Heart left ventricle (tissue), 13 donors: ENCODE data around the gene IPCEF1.

ENCODE experiments used
- CTCF ChIP-seq, 12 donors: fragments of 200-600 bp; sonication (generic) in 4 of 12; IDR thresholded peaks; one replicate each; pipeline versions ENCODE4 v1.5.0 to v1.8.0; 2018 to 2022; ENCODE audit warnings: antibody characterized with exemption in 12 of 12, mild to moderate bottlenecking in 5 of 12
- POLR2A ChIP-seq, 2 donors: fragments of 450-650 bp; IDR thresholded peaks; one replicate each; pipeline ENCODE4 v1.6.1; 2017; ENCODE audit warnings: antibody characterized with exemption in 2 of 2, mild to moderate bottlenecking in 2 of 2, moderate library complexity in 2 of 2
- donor health status: ischemic (EF 13 %, LVEDD 7.1; RV severe dilation, severe dysfunction).
- donor health status: DM: no; HTN: yes; CAD: no.
- donor health status: DM: no; HTN: no; CAD: no.
- donor health status: ischemic (EF 25% LVEDD 6.9; RV normal size, moderate dysfunction).
- donor health status: ischemic (EF 25% LVEDD 5.7; RV mildly dilated, moderate dysfunction).
- donor health status: ischemic (EF 35%, LVEDD 5.7; RV mildly dilated, moderate dysfunction).
- donor health status: nonischemic (EF 11% LVEDD 7.7; RV severe dilation, severe dysfunction).
- donor health status: DM: yes; HTN: yes; CAD: no.
- donor health status: PGD.
- donor health status: ischemic (EF 29% LVEDD 5.4; RV normal size, mild dysfunction).
- donor health status: nonischemic (EF 23%, LVEDD 6.1; RV moderate dilation, normal function).

DNA sequence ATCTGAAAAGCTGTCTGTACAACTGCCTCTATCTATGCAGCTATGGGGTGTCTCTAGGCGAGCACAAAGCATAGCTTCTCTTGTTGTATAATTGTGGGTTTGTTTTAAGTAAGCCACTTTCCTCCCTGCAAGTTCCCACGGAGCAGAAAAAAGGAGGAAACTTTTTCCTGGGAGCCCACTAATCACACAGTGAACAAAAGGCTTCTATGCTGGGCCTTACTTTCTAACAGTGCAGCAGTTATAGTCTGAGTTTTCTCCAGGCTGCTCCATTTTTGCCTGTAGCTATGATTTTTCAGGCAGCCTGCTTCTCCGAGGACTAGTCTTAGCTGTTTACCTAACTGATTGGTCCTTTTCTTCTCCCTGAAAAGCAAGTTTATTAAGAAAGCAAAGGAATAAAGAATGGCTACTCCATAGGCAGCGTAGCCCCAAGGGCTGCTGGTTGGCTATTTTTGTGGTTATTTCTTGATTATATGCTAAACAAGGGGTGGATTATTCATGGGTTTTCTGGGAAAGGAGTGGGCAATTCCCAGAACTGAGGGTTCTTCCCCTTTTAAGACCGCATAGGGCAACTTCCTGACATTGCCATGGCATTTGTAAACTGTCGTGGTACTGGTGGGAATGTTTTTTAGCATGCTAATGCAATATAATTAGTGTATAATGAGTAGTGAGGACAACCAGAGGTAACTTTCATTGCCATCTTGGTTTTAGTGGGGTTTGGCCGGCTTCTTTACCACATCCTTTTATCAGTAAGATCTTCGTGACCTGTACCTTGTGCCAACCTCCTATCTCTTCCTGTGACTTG, 233.2 kb downstream of the IPCEF1 start:
- TF ChIP-seq CTCF (IDR thresholded peaks at IDR 0.05) (no peak), POLR2A (IDR thresholded peaks at IDR 0.05) (no peak)
